ENCODE results near the gene A4GALT.

The A4GALT gene

DNA sequence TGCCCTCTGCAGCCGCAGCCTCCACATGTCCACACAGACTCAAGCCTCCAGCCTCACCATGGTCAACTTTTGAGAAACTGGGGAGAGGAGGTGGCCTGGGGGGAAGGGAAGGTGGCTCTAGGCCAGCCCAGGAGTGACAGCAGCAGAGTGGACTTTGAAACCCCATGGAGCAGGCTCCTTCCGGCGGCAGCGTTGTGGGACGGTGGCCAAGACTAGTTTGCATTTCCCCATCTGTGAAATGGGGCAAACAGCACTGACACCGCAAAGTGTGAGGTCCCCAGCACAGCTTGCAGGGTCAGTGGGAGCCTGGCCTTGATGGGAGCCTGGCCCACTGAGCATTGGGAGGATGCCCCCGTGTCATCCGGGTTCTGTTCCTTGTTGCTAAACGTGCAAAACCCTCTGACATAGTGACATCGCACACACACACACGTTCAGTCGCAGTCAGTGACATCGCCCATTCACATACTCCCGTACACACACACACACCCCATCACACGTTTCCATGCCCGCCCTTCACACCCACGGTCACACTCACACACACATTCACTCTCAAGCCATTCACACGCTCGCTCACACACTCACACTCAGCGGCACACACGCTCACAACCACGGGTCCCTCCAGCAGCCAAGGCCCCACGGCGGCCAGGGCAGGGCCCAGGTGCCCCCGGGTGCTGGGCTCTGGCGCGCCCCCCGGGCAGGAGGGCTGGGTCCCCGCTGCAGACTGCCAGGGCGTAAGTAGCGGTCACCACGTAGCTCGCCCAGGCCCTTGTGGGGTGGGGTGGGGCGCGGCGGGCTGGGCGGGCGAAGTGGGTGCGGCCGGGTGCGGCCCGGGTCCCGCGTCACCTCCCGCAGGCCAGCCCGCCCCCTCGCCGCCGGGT is 72.1 kb downstream of the A4GALT start:
- CTCF ChIA-PET: interaction anchor here (1.1 kb wide), 1 partner anchor 25 kb away, joined by 3 read pairs; no protein-coding TSS in a partner anchor
- no peak for TF ChIP-seq ELF4 (IDR thresholded peaks at IDR 0.05)
- TF ChIP-seq ARNT (IDR thresholded peaks at IDR 0.05): no peak
- POLR2A ChIA-PET: interaction anchor here (0.8 to 3.8 kb wide), 10 partner anchors 11 to 539 kb away, joined by 3 to 24 read pairs (median 4); partner anchors contain the start of genes ATP5MGL and POLDIP3
- no peak for DNase-seq (ENCODE audit: extremely low spot score)

DNA sequence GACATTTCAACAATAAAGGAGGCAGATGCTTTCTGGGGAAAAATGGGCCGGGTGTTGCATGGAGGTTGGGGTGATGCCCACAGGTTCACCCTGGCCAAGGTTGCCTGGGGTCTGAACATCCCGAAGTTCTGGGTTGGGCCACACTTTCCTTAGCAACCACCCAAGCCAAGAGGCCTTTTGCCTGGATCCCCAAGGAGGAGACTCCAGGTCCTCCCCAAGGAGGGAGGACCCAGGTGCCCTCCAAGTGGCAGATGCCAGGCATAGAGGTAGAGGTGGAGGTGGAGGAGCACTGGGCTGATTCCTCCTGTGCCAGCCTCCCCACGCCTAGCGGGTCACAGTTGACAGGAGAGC is 72.7 kb downstream of the A4GALT start:
- no peak for DNase-seq (ENCODE audit: extremely low spot score)
- CTCF ChIA-PET: no interaction called here
- TF ChIP-seq ZNF384 (IDR thresholded peaks at IDR 0.05) (no peak), LEF1 (IDR thresholded peaks at IDR 0.05; ENCODE audit: borderline replicate concordance) (no peak), FOXA1 (IDR thresholded peaks at IDR 0.05) (no peak), NFRKB (IDR thresholded peaks at IDR 0.05) (no peak), L3MBTL2 (conservative IDR thresholded peaks at IDR 0.05) (no peak), TARDBP (IDR thresholded peaks at IDR 0.05) (no peak), BHLHE40 (IDR thresholded peaks at IDR 0.05; ENCODE audit: borderline replicate concordance) (no peak), SUZ12 (IDR thresholded peaks at IDR 0.05) (no peak), FOXK2 (IDR thresholded peaks at IDR 0.05) (no peak), HDGF (IDR thresholded peaks at IDR 0.05; ENCODE audit: borderline replicate concordance) (no peak)
- TF ChIP-seq, protein P1, sequence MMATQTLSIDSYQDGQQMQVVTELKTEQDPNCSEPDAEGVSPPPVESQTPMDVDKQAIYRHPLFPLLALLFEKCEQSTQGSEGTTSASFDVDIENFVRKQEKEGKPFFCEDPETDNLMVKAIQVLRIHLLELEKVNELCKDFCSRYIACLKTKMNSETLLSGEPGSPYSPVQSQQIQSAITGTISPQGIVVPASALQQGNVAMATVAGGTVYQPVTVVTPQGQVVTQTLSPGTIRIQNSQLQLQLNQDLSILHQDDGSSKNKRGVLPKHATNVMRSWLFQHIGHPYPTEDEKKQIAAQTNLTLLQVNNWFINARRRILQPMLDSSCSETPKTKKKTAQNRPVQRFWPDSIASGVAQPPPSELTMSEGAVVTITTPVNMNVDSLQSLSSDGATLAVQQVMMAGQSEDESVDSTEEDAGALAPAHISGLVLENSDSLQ (IDR thresholded peaks at IDR 0.05): no peak
- POLR2A ChIA-PET: interaction anchor here (1.9 to 3.8 kb wide), 4 partner anchors 10 to 50 kb away, joined by 9 to 24 read pairs (median 16); partner anchors contain the start of genes ATP5MGL and POLDIP3

DNA sequence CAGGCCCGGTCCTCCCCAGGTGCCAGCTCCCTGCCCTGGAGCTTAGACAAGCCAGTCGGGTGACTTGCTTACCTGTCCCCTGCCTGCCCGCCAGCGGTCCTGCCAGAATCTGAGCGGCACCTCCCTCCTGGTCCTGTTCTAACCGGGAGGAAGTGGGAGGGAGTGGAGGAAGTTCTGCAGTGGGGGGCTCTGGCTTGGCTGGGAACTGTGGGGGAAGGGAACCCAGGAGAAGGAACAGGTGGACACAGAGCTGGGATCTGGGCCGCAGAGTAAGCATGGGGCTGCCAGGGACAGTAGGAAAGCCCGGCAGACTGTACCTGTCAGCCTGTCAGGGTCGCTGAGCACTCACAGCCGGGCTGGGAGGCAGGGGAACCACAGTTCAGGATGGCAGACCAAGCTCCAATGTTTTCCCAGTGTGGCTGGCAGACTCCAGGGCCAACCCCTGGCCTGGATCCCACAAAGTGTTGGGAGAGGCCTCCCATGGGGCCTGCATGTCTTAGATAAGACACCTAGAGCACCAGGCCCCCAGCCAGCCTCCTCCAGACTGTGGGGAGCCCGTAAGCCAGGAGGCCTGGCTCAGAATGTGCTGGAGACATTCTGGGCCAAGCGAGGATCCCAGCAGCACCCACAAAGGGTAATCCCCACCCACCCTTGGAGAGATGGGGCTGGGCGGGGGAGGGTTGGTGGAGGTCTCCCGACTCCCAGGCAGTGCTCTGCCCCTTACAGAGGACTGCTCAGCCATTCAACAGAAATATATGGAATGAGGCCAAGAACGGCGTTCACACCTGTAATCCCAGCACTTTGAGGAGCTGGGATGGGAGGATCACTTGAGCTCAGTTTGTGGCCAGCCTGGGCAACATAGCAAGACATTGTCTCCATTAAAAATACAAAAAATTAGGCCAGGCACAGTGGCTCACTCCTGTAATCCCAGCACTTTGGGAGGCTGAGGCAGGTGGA is 73.8 kb downstream of the A4GALT start:
- no peak for DNase-seq (ENCODE audit: extremely low spot score)
- TF ChIP-seq ARNT (IDR thresholded peaks at IDR 0.05): no peak
- no peak for TF ChIP-seq NFRKB (IDR thresholded peaks at IDR 0.05)
- TF ChIP-seq, protein P1 (IDR thresholded peaks at IDR 0.05): no peak
- TF ChIP-seq TARDBP (IDR thresholded peaks at IDR 0.05): no peak
- CTCF ChIA-PET: no interaction called here
- POLR2A ChIA-PET: interaction anchor here (1.5 to 3.8 kb wide), 4 partner anchors 9 to 31 kb away, joined by 3 to 22 read pairs (median 7); partner anchors contain the start of gene ATP5MGL

DNA sequence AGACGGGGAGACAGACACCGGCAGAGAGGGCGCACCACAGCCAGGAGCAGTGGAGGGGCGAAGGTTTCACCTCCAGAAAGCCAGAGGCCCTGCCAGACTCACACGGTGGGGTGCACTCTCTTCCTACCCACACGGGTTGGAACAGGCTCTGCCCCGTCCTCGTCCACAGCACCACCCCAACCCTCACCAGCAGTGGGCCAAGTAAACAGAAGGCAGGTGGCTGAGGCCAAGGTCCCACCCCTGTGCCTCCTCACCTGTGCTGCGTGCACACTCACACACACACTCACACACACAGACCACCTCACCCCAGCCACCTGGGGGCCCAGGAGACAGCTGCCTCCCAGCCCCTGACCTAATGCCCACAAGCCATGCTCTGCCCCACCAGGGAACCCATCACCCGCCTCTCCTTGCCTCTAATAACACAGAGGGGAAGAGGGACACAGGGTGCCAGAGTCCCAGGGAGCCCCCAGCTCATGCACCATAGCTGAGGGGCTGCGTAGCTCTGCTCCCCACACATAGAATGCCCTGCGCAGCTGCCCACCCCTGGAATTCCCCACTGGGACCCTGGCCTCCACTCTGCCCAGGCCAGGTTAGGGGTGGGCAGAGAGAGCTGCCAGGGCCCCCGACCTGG is 74.6 kb downstream of the A4GALT start:
- TF ChIP-seq SUZ12 (IDR thresholded peaks at IDR 0.05) (no peak), FOXA1 (IDR thresholded peaks at IDR 0.05) (no peak)
- ChIA-PET POLR2A (interaction anchor here (1.5 to 3.8 kb wide), 4 partner anchors 8 to 30 kb away, joined by 3 to 22 read pairs (median 7); partner anchors contain the start of gene ATP5MGL), CTCF (no interaction called here)
- no peak for DNase-seq (ENCODE audit: extremely low spot score)

DNA sequence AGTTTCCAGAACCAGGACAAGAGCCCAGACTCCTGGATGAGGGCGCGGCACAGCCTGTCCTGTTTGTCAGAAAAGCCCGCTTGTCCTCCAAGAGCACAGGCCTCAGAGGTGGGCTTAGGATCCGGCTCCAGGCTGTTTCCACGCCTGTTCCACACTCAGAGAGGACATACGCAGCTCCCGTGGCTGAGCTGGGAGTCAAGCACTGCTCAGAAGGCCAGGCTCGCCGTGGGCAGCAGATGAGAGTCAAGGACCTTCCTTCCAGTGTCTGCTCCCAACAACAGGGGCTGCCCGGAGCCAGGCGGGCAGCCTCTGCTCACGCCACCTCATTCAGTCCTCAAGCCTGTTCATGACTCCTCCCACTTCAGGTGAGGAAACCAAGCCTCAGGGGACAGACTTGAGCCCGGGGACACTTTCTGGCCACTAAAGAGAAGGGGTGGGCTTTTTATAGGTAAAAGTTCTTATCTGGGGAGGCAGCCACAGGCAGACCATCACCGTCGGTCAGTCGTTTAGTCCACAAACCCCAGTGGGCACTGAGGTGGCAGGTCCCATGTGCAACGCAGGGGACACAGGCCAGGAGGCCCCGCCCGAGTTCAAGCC is 75.2 kb downstream of the A4GALT start:
- ChIA-PET POLR2A (interaction anchor here (1.6 to 2.4 kb wide), 2 partner anchors 30 kb away, joined by 9 read pairs; partner anchors contain the start of gene POLDIP3), CTCF (no interaction called here)
- no peak for DNase-seq (ENCODE audit: extremely low spot score)
- TF ChIP-seq FOXK2 (IDR thresholded peaks at IDR 0.05): no peak
- no peak for TF ChIP-seq ELF4 (IDR thresholded peaks at IDR 0.05)
- TF ChIP-seq ARNT (IDR thresholded peaks at IDR 0.05): no peak
- no peak for TF ChIP-seq SUZ12 (IDR thresholded peaks at IDR 0.05)
- no peak for TF ChIP-seq L3MBTL2 (conservative IDR thresholded peaks at IDR 0.05)

DNA sequence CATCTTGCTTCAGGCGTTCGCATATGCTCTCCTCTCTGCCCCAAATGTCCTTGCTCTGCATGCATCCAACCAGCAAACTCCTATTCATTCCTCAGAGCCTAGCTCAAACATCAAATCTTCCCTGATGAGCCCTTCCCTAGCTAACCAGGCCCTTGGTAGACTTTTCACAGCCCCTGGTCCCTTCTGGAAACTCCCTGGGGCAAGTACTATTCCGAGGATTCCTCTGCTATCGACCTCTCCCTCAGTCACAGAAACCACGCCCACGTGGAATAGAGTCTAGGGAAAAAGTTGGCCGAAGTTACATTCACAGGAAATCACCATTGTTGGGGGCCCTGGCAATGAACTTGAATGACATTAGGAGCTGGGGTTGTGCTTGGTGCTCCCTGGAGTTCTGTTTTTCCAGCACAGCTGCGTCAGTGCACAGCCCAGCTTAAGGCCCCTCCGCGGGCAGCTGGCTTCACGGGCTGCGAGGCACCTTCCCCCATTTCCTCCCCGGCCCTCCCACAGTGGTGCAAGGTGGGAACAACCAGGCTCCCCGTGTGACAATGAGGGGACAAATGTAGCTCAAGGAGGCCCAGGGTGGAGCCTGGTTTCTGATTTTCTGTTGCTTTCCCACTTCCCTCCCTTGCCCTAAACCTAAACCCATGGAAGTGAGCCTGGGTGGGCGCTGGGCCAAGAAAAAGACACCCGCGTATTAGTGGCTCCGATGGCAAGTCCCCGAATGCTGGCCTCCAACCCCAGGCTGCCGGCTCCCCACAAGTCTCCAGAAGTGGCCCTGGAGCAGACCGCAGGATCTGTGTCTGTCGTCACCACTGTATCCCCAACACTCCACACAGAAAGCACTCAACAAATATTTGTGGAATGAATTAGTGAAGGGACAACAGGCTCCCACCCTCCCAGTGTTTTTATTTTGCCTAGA is 76.0 kb downstream of the A4GALT start:
- DNase-seq (ENCODE audit: extremely low spot score): no peak
- ChIA-PET CTCF (no interaction called here), POLR2A (interaction anchor here (1.6 kb wide), 1 partner anchor 30 kb away, joined by 9 read pairs; the partner anchor contains the start of gene POLDIP3)
- TF ChIP-seq, protein P1 (IDR thresholded peaks at IDR 0.05): no peak
- no peak for TF ChIP-seq ZNF384 (IDR thresholded peaks at IDR 0.05)
- TF ChIP-seq FOXK2 (IDR thresholded peaks at IDR 0.05): no peak
- TF ChIP-seq FOXM1 (IDR thresholded peaks at IDR 0.05; ENCODE audit: borderline replicate concordance): no peak
- no peak for TF ChIP-seq SUZ12 (IDR thresholded peaks at IDR 0.05)
- TF ChIP-seq FOXA1 (IDR thresholded peaks at IDR 0.05): no peak
- no peak for TF ChIP-seq ARNT (IDR thresholded peaks at IDR 0.05)
- TF ChIP-seq HDGF (IDR thresholded peaks at IDR 0.05; ENCODE audit: borderline replicate concordance): no peak
- no peak for TF ChIP-seq ELF4 (IDR thresholded peaks at IDR 0.05)
- no peak for TF ChIP-seq SP1 (IDR thresholded peaks at IDR 0.05)
- TF ChIP-seq TARDBP (IDR thresholded peaks at IDR 0.05): no peak
- TF ChIP-seq CTBP1 (IDR thresholded peaks at IDR 0.05; ENCODE audit: borderline replicate concordance): no peak
- TF ChIP-seq NFRKB (IDR thresholded peaks at IDR 0.05): no peak
- TF ChIP-seq LEF1 (IDR thresholded peaks at IDR 0.05; ENCODE audit: borderline replicate concordance): no peak
- TF ChIP-seq BHLHE40 (IDR thresholded peaks at IDR 0.05; ENCODE audit: borderline replicate concordance): no peak

Data from HEK293T (cell line).